Measurements from ENCODE around the gene PCSK5. TPM values are rescaled to one million over a fixed set of nuclear protein-coding genes. Genes with fewer than 3 reads are reported as not detected.

PCSK5 gene
- polyA plus RNA-seq, 3 donors, result 14.4 to 17.8 (median 17.3) TPM

DNA sequence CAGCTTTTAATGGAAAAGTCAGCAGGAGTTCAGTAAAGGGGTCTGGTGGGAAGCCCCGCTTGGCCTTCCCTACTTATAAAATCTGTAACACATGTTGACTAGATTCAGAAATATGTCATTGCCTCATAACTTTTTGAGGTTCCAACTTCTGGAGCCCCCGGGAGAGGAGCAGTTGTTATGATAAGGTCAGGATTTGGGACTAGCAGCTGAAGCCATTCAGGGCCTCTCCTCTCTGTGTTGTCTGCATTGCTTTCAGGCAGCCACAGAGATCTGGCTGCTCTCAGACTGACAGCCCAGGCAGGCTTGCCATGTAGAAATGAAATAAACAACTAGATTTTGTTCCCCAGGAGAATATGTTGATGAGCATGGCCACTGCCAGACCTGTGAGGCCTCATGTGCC, 336.7 kb downstream of the PCSK5 start:
- no peak for DNase-seq (ENCODE audit: extremely low read depth in 1 of 11, low read depth in 9 of 11, low spot score in 4 of 11)

GRCh38 chr9:76231001-76231400, 340.5 kb downstream of the PCSK5 start:
- DNase-seq (ENCODE audit: extremely low read depth in 1 of 11, low read depth in 9 of 11, low spot score in 4 of 11), result no peak

- DNase-seq (ENCODE audit: extremely low read depth in 1 of 11, low read depth in 9 of 11, low spot score in 4 of 11), result no peak
These were observed 342.5 kb downstream of the PCSK5 start for GRCh38 chr9:76232861-76233489.

DNA sequence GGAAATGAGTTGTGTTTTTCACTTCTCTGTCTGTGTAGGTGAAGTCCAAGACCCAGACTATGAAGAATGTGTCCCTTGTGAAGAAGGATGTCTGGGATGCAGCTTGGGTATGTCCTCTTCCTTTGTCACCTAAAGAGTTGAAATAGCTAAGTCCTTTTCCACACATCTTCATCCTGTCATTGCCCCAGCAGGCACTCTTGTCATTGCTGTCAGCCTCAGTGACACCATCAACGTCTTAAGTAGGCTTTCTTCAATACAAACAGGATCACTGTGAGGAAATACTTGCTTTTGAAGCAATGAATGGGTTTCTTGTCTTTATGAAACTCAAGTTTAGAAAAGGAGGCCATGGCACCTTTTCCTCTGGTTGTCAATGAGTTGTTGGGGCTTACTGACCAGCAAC, 350.1 kb downstream of the PCSK5 start:
- no peak for DNase-seq (ENCODE audit: extremely low read depth in 1 of 11, low read depth in 9 of 11, low spot score in 4 of 11)

GRCh38 chr9:76245518-76245917, 355.0 kb downstream of the PCSK5 start:
- no peak for DNase-seq (ENCODE audit: extremely low read depth in 1 of 11, low read depth in 9 of 11, low spot score in 4 of 11)

DNA sequence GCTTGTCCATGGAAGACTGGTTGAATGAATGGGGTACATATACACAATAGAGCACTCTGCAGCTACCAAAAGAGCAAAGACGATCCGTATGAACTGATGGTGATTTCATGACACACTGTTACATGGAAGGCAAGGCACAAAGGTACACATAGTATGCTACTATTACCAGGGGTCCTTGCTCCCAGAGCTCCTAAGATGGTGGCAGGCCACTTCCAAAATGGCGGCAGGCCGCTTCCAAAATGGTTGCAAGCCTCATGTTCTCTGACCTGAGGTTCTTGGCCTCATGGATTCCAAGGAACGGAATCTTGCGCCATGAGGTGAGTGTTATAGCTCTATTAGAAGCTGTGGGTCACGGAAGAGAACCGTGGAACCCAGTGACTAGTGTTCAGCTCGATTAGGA, 356.2 kb downstream of the PCSK5 start:
- DNase-seq (ENCODE audit: extremely low read depth in 1 of 11, low read depth in 9 of 11, low spot score in 4 of 11), result no peak

DNA sequence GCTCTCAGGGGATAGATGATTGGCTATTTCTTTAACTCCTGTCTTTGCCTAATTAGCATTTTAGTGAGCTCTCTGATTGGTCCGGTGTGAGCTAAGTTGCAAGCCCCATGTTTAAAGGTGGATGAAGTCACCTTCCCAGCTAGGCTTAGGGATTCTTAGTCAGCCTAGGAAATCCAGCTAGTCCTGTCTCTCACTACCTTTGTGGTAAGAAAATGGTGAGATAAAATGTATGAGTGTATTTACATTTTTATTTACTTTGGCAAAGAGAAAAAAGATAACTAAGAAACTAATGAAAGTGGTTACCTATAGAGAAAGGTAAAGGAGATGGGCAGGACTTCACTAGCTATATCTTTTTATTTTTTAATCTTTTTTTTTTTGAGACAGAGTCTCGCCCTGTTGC, 357.0 kb downstream of the PCSK5 start:
- DNase-seq (ENCODE audit: extremely low read depth in 1 of 11, low read depth in 9 of 11, low spot score in 4 of 11), result no peak

- DNase-seq (ENCODE audit: extremely low read depth in 1 of 11, low read depth in 9 of 11, low spot score in 4 of 11), result no peak
These were observed 358.8 kb downstream of the PCSK5 start for GRCh38 chr9:76249309-76249708.

DNA sequence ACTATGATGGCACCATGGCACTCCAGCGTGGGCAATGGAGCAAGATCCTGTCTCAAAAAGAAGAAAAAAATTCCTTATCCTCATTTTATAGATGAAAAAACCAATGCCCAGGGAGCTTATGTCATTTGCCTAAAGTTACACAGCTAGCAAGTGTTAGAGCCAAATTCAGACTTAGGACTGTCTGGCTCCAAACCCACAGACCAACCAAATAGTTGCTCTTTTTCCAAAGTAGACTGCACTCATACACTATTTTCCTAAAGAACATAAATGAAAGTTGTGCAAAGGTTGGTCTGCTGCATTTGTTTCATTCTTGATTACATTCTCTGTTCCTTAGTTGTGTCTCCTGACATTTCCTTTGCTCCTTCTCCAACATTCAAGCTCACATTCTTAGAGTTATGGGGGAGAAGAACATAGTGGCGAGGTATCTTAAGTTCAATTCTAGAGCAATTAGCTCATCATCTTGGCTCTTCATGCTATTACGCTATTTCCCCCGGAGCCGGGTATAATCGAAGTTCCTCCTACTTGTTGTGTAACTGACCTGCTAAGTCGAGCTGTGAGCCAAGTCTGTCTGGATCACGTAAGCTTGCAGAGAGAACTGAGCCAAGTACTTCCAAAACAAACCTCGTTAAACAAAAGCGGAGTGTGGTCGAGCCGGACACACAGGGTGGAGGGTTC, 365.4 kb downstream of the PCSK5 start:
- DNase-seq (ENCODE audit: extremely low read depth in 1 of 11, low read depth in 9 of 11, low spot score in 4 of 11), result peak in 5 of 11 donors; percentile 3 to 16 (median 7)

GRCh38 chr9:76257311-76257710, 366.8 kb downstream of the PCSK5 start:
- no peak for DNase-seq (ENCODE audit: extremely low read depth in 1 of 11, low read depth in 9 of 11, low spot score in 4 of 11)

DNA sequence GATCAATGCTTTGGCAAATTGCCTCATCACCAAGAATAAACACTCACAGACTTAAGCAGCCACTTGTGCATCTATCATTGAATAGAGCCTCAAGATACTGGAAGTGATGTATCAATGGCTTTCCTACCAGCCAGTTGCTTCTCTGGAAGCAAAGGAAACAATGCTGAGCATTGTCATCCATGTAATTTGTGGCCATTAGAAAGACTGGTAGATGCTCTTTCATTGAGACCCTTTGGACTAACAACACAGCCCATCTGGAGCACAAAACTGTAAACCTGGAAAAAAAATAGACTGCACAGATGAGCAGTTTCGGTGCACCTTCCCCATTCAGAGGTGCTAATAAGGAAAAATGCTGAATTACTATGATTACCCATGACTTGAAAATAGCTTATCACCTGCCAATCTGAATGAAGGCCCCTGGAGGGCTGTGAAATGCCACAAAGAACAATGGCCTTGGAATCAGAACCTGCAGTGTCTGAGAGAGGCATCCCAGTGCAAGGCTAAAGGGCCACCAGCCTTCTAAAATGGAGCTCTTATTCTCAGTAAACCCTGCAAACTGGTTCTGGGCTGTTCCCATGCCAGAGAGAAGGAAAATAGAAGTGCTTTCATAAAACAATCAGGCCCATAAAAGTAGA, 376.3 kb downstream of the PCSK5 start:
- DNase-seq (ENCODE audit: extremely low read depth in 1 of 11, low read depth in 9 of 11, low spot score in 4 of 11), result no peak

GRCh38 chr9:76267284-76267652, 376.8 kb downstream of the PCSK5 start:
- DNase-seq (ENCODE audit: extremely low read depth in 1 of 11, low read depth in 9 of 11, low spot score in 4 of 11), result no peak

DNA sequence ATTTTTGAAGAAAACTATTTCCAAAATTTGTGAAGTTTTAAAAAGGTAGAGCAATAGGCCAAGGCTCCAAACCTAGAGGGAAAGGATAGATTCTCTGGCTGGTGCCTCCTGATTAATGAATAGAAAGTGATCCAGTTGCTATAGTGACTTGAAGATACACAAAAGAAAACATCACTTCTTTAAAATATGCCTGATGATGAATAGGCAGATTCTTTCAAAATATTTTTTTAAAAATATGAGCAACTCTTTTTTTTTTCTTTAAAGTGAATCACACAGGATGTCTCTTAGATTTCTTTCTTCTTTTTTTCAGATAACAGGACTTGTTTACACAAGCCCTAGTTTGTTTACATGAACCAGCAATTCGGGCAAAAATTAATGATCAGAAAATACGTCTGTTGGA, 379.3 kb downstream of the PCSK5 start:
- DNase-seq (ENCODE audit: extremely low read depth in 1 of 11, low read depth in 9 of 11, low spot score in 4 of 11), result no peak

- DNase-seq (ENCODE audit: extremely low read depth in 1 of 11, low read depth in 9 of 11, low spot score in 4 of 11), result no peak
These were observed 381.3 kb downstream of the PCSK5 start for GRCh38 chr9:76271755-76272154.

- DNase-seq (ENCODE audit: extremely low read depth in 1 of 11, low read depth in 9 of 11, low spot score in 4 of 11), result no peak
These were observed 398.6 kb downstream of the PCSK5 start for GRCh38 chr9:76289042-76289441.

DNA sequence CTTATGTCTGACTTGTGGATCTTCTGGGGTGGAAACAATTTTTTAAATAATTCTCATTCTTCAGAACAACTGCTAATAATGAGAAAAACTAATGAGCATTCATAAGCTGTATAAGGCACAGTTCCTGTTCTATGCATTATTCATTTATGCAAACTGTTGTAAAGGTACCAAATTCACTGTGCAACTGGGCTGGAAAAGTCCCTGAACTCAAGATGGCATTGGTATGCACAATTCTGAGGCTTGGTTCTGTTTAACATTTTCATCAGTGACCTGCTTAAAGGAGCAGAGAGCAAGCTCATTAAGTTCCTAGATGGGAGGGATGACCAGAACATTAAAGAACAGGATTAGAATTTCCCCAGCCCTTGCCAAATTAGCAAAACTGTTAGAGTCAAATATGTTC, 399.2 kb downstream of the PCSK5 start:
- DNase-seq (ENCODE audit: extremely low read depth in 1 of 11, low read depth in 9 of 11, low spot score in 4 of 11), result no peak

- no peak for DNase-seq (ENCODE audit: extremely low read depth in 1 of 11, low read depth in 9 of 11, low spot score in 4 of 11)
These were observed 400.1 kb downstream of the PCSK5 start for GRCh38 chr9:76290555-76290954.

GRCh38 chr9:76292246-76292645, 401.8 kb downstream of the PCSK5 start:
- DNase-seq (ENCODE audit: extremely low read depth in 1 of 11, low read depth in 9 of 11, low spot score in 4 of 11), result no peak

- DNase-seq (ENCODE audit: extremely low read depth in 1 of 11, low read depth in 9 of 11, low spot score in 4 of 11), result no peak
These were observed 402.2 kb downstream of the PCSK5 start for GRCh38 chr9:76292658-76293057.

DNA sequence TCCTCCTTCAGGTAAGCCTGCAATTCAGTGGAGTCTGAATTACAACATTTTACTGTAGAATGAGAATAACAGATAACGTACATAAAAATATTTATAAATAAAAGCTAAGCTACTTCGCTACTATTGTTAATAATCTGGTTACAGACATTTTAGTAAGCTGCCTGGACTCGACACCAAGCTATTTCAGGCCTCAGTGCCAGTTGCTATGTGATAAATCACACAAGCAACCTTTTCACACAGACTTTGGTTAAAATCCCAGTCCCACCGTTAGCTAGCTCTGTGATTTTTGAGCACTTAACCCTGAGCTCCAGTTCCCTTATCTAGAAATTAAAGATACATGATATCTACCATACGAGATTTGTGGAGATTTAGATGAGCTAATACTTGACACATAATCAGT, 403.8 kb downstream of the PCSK5 start:
- DNase-seq (ENCODE audit: extremely low read depth in 1 of 11, low read depth in 9 of 11, low spot score in 4 of 11), result no peak
